ENCODE data around the gene SFMBT1. TPM values are rescaled to one million over a fixed set of nuclear protein-coding genes. Genes with fewer than 3 reads are reported as not detected.

SFMBT1 gene
- total RNA-seq, 1 experiment from 2014 or later: 14.8 TPM

DNA sequence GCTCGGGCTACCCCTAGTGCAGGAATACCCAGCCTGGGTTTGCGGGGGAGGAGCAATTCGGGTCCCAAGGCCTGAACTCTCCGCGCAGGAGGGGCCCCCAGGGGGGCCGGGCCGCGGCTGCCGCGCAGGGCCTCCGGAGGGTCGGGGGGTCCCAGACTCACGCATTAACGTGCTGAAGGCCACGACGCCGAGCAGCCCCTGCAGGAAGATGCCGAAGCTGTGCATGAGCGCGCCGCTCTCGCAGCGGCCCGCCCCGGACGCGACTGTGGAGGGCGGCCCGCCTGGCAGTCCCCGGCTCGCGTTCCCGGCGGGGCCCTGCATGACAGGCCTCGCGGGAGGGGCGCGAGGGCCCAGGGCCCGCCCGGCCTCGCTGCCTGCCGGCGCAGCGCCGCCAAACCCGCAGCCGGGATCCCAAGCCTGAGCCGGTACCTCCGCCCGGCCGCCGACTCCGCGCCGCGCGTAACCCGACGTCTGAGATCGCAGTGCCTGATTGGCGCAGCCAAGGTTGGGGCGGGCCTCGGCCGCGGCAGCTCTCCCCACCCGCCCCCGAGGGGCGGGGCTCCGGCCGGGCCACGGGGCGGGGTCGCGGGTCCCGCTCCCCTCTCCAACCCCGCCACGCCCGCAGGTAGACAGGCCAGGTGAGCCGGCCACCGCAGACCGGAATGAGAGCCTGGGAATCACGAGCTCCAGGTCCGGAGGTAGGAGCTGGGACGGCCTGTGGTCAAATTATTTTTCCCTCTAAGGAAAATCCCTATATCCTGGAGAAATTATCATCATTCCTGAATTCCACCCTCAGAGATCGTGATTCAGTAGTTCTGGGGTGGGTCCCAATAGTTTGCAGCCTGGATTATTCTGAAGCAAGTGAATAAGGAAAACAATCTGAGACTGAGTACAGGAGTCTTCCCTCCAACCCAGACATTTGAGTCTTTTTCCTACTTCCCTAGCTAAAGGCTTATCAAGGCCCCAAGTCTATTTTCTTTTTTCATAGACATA is 148.4 kb downstream of the SFMBT1 start, which contains the start of gene STIMATE:
Gene STIMATE (minus strand): TSS at position 419 of the 993 bp plus-strand sequence. CDS start 98 bp downstream, at position 321.
- Histone ChIP-seq H3K4me1 (ENCODE audit: control insufficient read depth in 1 of 2, insufficient read depth in 2 of 2, low read length in 2 of 2) (peaks cover 0 to 15% of the 10 kb centered on the region in 2 experiments; a peak in 2 of 4 replicates), H3K4me2 (ENCODE audit: low read length) (peak within 1 kb of the TSS; percentile 99), H3K9me3 (ENCODE audit: control insufficient read depth in 1 of 2, insufficient read depth in 1 of 2, low read depth in 1 of 2, low read length in 2 of 2) (no peaks in the 10 kb centered on the region), H4K20me1 (ENCODE audit: insufficient read depth) (no peaks in the 10 kb centered on the region), H3K27me3 (ENCODE audit: insufficient read depth, low read length) (no peaks in the 10 kb centered on the region), H3K4me3 (replicated peaks in 1 of 2; ENCODE audit: low read depth in 1 of 2, low read length in 2 of 2) (peak within 1 kb of the TSS; percentile 85), H3K9ac (ENCODE audit: low read length) (peak within 1 kb of the TSS; percentile 75), H2AFZ (ENCODE audit: low read depth, low read length, poor library complexity, severe bottlenecking) (no peak within 1 kb of the TSS), H3K9me2 (ENCODE audit: insufficient read depth) (no peaks in the 10 kb centered on the region), H3K36me3 (ENCODE audit: control insufficient read depth in 1 of 2, insufficient read depth in 2 of 2, low read length in 2 of 2) (no peaks in the 10 kb centered on the region), H3K79me2 (ENCODE audit: insufficient read depth, low read length) (peaks cover 20% of the 10 kb centered on the region), H3K27ac (ENCODE audit: low read depth, low read length) (peak within 1 kb of the TSS; percentile 35; the same call in 1 of the 2 replicates)
- peak; percentile 97 for ATAC-seq
- ChIA-PET RAD21 (ENCODE audit: low non-redundant PET in 1 of 2, low total read pairs in 2 of 2, uncharacterized antibody in 2 of 2, unreplicated experiment in 2 of 2) (no interaction called here), CTCF (no interaction called here), POLR2A (no interaction called here)
- TF ChIP-seq POLR2AphosphoS5 (IDR thresholded peaks at IDR 0.05; ENCODE audit: low read depth, low read length) (peak; percentile 76), CBX3 (IDR thresholded peaks at IDR 0.05; ENCODE audit: low read depth) (no peak), SP1 (IDR thresholded peaks at IDR 0.05; ENCODE audit: low read depth) (peak; percentile 10; the same call in 1 of the 2 replicates), RAD21 (IDR thresholded peaks at IDR 0.05; ENCODE audit: low read depth) (no peak), EZH2 (IDR thresholded peaks at IDR 0.05) (no peak), ZFX (IDR thresholded peaks at IDR 0.05) (peak; percentile 84), POLR2A (IDR thresholded peaks at IDR 0.05; ENCODE audit: borderline replicate concordance, extremely low read depth, insufficient read depth, insufficient read length) (peak; percentile 41), EZH2phosphoT487 (IDR thresholded peaks at IDR 0.05; ENCODE audit: borderline replicate concordance) (no peak), CEBPB (IDR thresholded peaks at IDR 0.05; ENCODE audit: low read depth) (no peak), ELF1 (IDR thresholded peaks at IDR 0.05; ENCODE audit: borderline replicate concordance, low read depth) (no peak), SIN3A (IDR thresholded peaks at IDR 0.05; ENCODE audit: low read depth) (no peak)
- TF ChIP-seq, protein P1, sequence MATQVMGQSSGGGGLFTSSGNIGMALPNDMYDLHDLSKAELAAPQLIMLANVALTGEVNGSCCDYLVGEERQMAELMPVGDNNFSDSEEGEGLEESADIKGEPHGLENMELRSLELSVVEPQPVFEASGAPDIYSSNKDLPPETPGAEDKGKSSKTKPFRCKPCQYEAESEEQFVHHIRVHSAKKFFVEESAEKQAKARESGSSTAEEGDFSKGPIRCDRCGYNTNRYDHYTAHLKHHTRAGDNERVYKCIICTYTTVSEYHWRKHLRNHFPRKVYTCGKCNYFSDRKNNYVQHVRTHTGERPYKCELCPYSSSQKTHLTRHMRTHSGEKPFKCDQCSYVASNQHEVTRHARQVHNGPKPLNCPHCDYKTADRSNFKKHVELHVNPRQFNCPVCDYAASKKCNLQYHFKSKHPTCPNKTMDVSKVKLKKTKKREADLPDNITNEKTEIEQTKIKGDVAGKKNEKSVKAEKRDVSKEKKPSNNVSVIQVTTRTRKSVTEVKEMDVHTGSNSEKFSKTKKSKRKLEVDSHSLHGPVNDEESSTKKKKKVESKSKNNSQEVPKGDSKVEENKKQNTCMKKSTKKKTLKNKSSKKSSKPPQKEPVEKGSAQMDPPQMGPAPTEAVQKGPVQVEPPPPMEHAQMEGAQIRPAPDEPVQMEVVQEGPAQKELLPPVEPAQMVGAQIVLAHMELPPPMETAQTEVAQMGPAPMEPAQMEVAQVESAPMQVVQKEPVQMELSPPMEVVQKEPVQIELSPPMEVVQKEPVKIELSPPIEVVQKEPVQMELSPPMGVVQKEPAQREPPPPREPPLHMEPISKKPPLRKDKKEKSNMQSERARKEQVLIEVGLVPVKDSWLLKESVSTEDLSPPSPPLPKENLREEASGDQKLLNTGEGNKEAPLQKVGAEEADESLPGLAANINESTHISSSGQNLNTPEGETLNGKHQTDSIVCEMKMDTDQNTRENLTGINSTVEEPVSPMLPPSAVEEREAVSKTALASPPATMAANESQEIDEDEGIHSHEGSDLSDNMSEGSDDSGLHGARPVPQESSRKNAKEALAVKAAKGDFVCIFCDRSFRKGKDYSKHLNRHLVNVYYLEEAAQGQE (IDR thresholded peaks at IDR 0.05; ENCODE audit: low read depth): no peak
- TF ChIP-seq, protein P2, sequence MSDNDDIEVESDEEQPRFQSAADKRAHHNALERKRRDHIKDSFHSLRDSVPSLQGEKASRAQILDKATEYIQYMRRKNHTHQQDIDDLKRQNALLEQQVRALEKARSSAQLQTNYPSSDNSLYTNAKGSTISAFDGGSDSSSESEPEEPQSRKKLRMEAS (IDR thresholded peaks at IDR 0.05): no peak; the same call in 1 of the 2 replicates
- TF ChIP-seq, protein P3, sequence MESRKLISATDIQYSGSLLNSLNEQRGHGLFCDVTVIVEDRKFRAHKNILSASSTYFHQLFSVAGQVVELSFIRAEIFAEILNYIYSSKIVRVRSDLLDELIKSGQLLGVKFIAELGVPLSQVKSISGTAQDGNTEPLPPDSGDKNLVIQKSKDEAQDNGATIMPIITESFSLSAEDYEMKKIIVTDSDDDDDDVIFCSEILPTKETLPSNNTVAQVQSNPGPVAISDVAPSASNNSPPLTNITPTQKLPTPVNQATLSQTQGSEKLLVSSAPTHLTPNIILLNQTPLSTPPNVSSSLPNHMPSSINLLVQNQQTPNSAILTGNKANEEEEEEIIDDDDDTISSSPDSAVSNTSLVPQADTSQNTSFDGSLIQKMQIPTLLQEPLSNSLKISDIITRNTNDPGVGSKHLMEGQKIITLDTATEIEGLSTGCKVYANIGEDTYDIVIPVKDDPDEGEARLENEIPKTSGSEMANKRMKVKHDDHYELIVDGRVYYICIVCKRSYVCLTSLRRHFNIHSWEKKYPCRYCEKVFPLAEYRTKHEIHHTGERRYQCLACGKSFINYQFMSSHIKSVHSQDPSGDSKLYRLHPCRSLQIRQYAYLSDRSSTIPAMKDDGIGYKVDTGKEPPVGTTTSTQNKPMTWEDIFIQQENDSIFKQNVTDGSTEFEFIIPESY (IDR thresholded peaks at IDR 0.05; ENCODE audit: extremely low read depth, insufficient replicate concordance, low read length): no peak
- intact Hi-C loops (cut with micrococcal nuclease): no loop called here
- peak; percentile 41 for DNase-seq (ENCODE audit: low read depth, low spot score)
- BruUV-seq (replicated peaks): no TSS peak
